Head of caudate nucleus (tissue), 42 donors: ENCODE results near the gene SHROOM3.
"Not testable (repeated sequence)": the region's sequence is repeated elsewhere in the genome, so short reads cannot be mapped to it uniquely, and the experiment has no call there.

Experiments
- DNase-seq, 42 donors: peaks; one replicate each; pipeline versions ENCODE4 v3.0.0 to v3.0.0-alpha.2; 2020 to 2021; ENCODE audit warnings: mixed read lengths in 7 of 42
- intact Hi-C: fragments of 100-400 bp; cut with DNase I; formaldehyde crosslinking; loops from one replicate; pipeline ENCODE4 v1.15.0; 2022

Gene SHROOM3

GRCh38 chr4:76441881-76442280 lies 6.9 kb downstream of the SHROOM3 start:
- DNase-seq, result no peak

GRCh38 chr4:76442807-76443206 lies 7.8 kb downstream of the SHROOM3 start:
- DNase-seq, result no peak
- intact Hi-C loops, result no loop called here

More at GRCh38 chr4:76441881-76442280, 6.9 kb downstream of the SHROOM3 start:
- intact Hi-C loops, result no loop called here

GRCh38 chr4:76443376-76443775 lies 8.3 kb downstream of the SHROOM3 start:
- DNase-seq, result no peak
- intact Hi-C loops, result no loop called here

GRCh38 chr4:76445911-76446310 lies 10.9 kb downstream of the SHROOM3 start:
- intact Hi-C loops, result no loop called here

GRCh38 chr4:76447393-76447851 lies 12.4 kb downstream of the SHROOM3 start:
- intact Hi-C loops, result no loop called here

More at GRCh38 chr4:76445911-76446310, 10.9 kb downstream of the SHROOM3 start:
- no peak for DNase-seq

GRCh38 chr4:76448211-76448610 lies 13.2 kb downstream of the SHROOM3 start:
- DNase-seq, result no peak
- intact Hi-C loops, result no loop called here

More at GRCh38 chr4:76447393-76447851, 12.4 kb downstream of the SHROOM3 start:
- no peak for DNase-seq

- no peak for DNase-seq
- intact Hi-C loops, result no loop called here
Observed at GRCh38 chr4:76449362-76449767, 14.3 kb downstream of the SHROOM3 start.

- no peak for DNase-seq
- intact Hi-C loops, result no loop called here
Observed at GRCh38 chr4:76449833-76450232, 14.8 kb downstream of the SHROOM3 start.

- intact Hi-C loops, result no loop called here
- DNase-seq, result no peak
Observed at GRCh38 chr4:76453232-76453631, 18.2 kb downstream of the SHROOM3 start.

GRCh38 chr4:76454073-76454472 lies 19.0 kb downstream of the SHROOM3 start:
- intact Hi-C loops, DNase-seq: not testable (repeated sequence)

- DNase-seq, result no peak
- intact Hi-C loops, result no loop called here
Observed at GRCh38 chr4:76457885-76458284, 22.9 kb downstream of the SHROOM3 start.

GRCh38 chr4:76458297-76458696 lies 23.3 kb downstream of the SHROOM3 start:
- no peak for DNase-seq
- intact Hi-C loops, result no loop called here

GRCh38 chr4:76458825-76459224 lies 23.8 kb downstream of the SHROOM3 start:
- DNase-seq, result no peak
- intact Hi-C loops, result no loop called here

GRCh38 chr4:76459291-76459723 lies 24.3 kb downstream of the SHROOM3 start:
- DNase-seq, result peak in 1 of 42 donors; percentile 43
- intact Hi-C loops, result no loop called here

GRCh38 chr4:76463568-76463967 lies 28.5 kb downstream of the SHROOM3 start:
- no peak for DNase-seq

GRCh38 chr4:76470064-76470463 lies 35.0 kb downstream of the SHROOM3 start:
- DNase-seq, result no peak
- intact Hi-C loops, result no loop called here

More at GRCh38 chr4:76463568-76463967, 28.5 kb downstream of the SHROOM3 start:
- intact Hi-C loops, result no loop called here

GRCh38 chr4:76470532-76470931 lies 35.5 kb downstream of the SHROOM3 start:
- intact Hi-C loops, result no loop called here
- DNase-seq, result no peak

- DNase-seq, result no peak
- intact Hi-C loops, result no loop called here
Observed at GRCh38 chr4:76476571-76476970, 41.5 kb downstream of the SHROOM3 start.

GRCh38 chr4:76484654-76485053 lies 49.6 kb downstream of the SHROOM3 start:
- intact Hi-C loops, result no loop called here
- no peak for DNase-seq

- intact Hi-C loops, result no loop called here
- DNase-seq, result no peak
Observed at GRCh38 chr4:76485450-76485849, 50.4 kb downstream of the SHROOM3 start.

GRCh38 chr4:76486588-76487276 lies 51.7 kb downstream of the SHROOM3 start:
- DNase-seq, result no peak
- intact Hi-C loops, result no loop called here
